HepG2 (cell line): ENCODE data around the gene UBALD1. TPM values are rescaled to one million over a fixed set of nuclear protein-coding genes. Genes with fewer than 3 reads are reported as not detected.

Source experiments
- ATF7 ChIP-seq, 2 experiments: fragments of 450-650 bp in 1 of 2; sonication (generic) in 1 of 2; formaldehyde crosslinking in 1 of 2; IDR thresholded peaks; 2 replicates each; pipeline versions ENCODE4 v1.4.0 to v1.6.1; 2016 to 2020; ENCODE audit warnings: antibody characterized with exemption in 1 of 2, mild to moderate bottlenecking in 1 of 2, missing genetic modification reagents in 1 of 2
- BORCS8-MEF2B ChIP-seq: sonication (generic); formaldehyde crosslinking; IDR thresholded peaks from 2 replicates; pipeline ENCODE4 v1.8.0; 2022; ENCODE audit warnings: mild to moderate bottlenecking, missing genetic modification reagents
- CCAR2 ChIP-seq: fragments of 200-400 bp; formaldehyde crosslinking; optimal IDR thresholded peaks from 2 replicates; pipeline ENCODE3; 2018; ENCODE audit warnings: low read depth, mild to moderate bottlenecking, low read length, moderate library complexity
- ETV5 ChIP-seq: IDR thresholded peaks from 2 replicates; pipeline ENCODE4 v1.6.1; 2018; ENCODE audit warnings: missing biosample characterization, missing genetic modification reagents, inconsistent platforms, borderline replicate concordance
- EZH2 ChIP-seq: conservative IDR thresholded peaks from 2 replicates; pipeline ENCODE4 v1.6.1; 2012; ENCODE audit warnings: mild to moderate bottlenecking, low read depth, low read length, moderate library complexity
- GATA4 ChIP-seq: sonication (generic); IDR thresholded peaks from 2 replicates; pipeline ENCODE4 v1.6.1; 2016; ENCODE audit warnings: antibody characterized with exemption, low read depth, borderline replicate concordance
- HOXA3 ChIP-seq: sonication (generic); formaldehyde crosslinking; IDR thresholded peaks from 2 replicates; pipeline ENCODE4 v1.5.0; 2020; ENCODE audit warnings: missing genetic modification reagents
- IRF9 ChIP-seq: sonication (generic); formaldehyde crosslinking; IDR thresholded peaks from 2 replicates; pipeline ENCODE4 v1.8.0; 2022; ENCODE audit warnings: missing genetic modification reagents, mild to moderate bottlenecking, borderline replicate concordance
- ISL2 ChIP-seq: sonication (generic); formaldehyde crosslinking; IDR thresholded peaks from 2 replicates; pipeline ENCODE4 v1.5.0; 2020; ENCODE audit warnings: missing genetic modification reagents
- KDM4B ChIP-seq: sonication (generic); formaldehyde crosslinking; IDR thresholded peaks from 2 replicates; pipeline ENCODE4 v1.4.0; 2020; ENCODE audit warnings: missing genetic modification reagents
- MAZ ChIP-seq, 2 experiments: sonication (generic) in 1 of 2; formaldehyde crosslinking in 1 of 2; IDR thresholded peaks; 2 replicates each; pipeline versions ENCODE4 v1.5.0 to v1.6.1; 2012 to 2020; ENCODE audit warnings: low read depth in 2 of 2, mild to moderate bottlenecking in 2 of 2, borderline replicate concordance in 1 of 2, improper control_type of control experiment in 1 of 2, low read length in 1 of 2, missing genetic modification reagents in 1 of 2, moderate library complexity in 1 of 2
- MTA3 ChIP-seq: sonication (generic); formaldehyde crosslinking; IDR thresholded peaks from 2 replicates; pipeline ENCODE4 v1.4.0; 2020; ENCODE audit warnings: missing genetic modification reagents
- PHB2 ChIP-seq: fragments of 450-650 bp; IDR thresholded peaks from 2 replicates; pipeline ENCODE4 v1.6.1; 2018; ENCODE audit not compliant: partially characterized antibody
- RFX5 ChIP-seq: IDR thresholded peaks from 2 replicates; pipeline ENCODE4 v1.6.1; 2011; ENCODE audit warnings: low read depth, low read length, improper control_type of control experiment
- RFXAP ChIP-seq: sonication (generic); formaldehyde crosslinking; IDR thresholded peaks from 2 replicates; pipeline ENCODE4 v1.4.0; 2020; ENCODE audit warnings: missing genetic modification reagents, borderline replicate concordance
- RNF219 ChIP-seq: sonication (generic); formaldehyde crosslinking; IDR thresholded peaks from 2 replicates; pipeline ENCODE4 v1.5.0; 2020; ENCODE audit warnings: mild to moderate bottlenecking, missing genetic modification reagents
- U2AF1 ChIP-seq: fragments of 200-400 bp; formaldehyde crosslinking; optimal IDR thresholded peaks from 2 replicates; pipeline ENCODE3; 2017; ENCODE audit warnings: mild to moderate bottlenecking, low read depth, low read length
- XBP1 ChIP-seq: sonication (generic); formaldehyde crosslinking; IDR thresholded peaks from 2 replicates; pipeline ENCODE4 v1.5.0; 2020; ENCODE audit warnings: missing genetic modification reagents
- ZNF652 ChIP-seq: IDR thresholded peaks from 2 replicates; pipeline ENCODE4 v1.6.1; 2016; ENCODE audit warnings: low read depth, borderline replicate concordance
- ZNF784 ChIP-seq: sonication (generic); formaldehyde crosslinking; IDR thresholded peaks from 2 replicates; pipeline ENCODE4 v1.5.1; 2020; ENCODE audit warnings: missing genetic modification reagents, mild to moderate bottlenecking, borderline replicate concordance
- ZSCAN20 ChIP-seq: sonication (generic); formaldehyde crosslinking; IDR thresholded peaks from 2 replicates; pipeline ENCODE4 v1.4.0; 2020; ENCODE audit warnings: missing genetic modification reagents, mild to moderate bottlenecking, borderline replicate concordance
- ZSCAN30 ChIP-seq: sonication (generic); formaldehyde crosslinking; IDR thresholded peaks from 2 replicates; pipeline ENCODE4 v1.5.0; 2020; ENCODE audit warnings: mild to moderate bottlenecking, missing genetic modification reagents
- polyA plus RNA-seq, 8 experiments: library from polyadenylated mRNA; depleted of rRNA in 3 of 8; stranded (reverse) in 7 of 8; unstranded in 1 of 8; fragments of >200 nt; fragmentation: Illumina TruSeq in 4 of 8; extraction: Trizol in 4 of 8; gene quantifications; 2 replicates each; pipeline versions ENCODE4 v1.2.1 to v1.2.3, GENCODE V29; 2011 to 2016; ENCODE audit warnings: low read depth in 4 of 8, missing spikeins in 1 of 8, mixed read lengths in 1 of 8; ENCODE audit not compliant: insufficient read depth in 1 of 8
- total RNA-seq, 5 experiments: library from RNA; depleted of rRNA; stranded (reverse); fragments of >200 nt; fragmentation: Illumina TruSeq; extraction: Trizol; gene quantifications; 2 replicates each; pipeline ENCODE4 v1.2.3, GENCODE V29; 2016; ENCODE audit warnings: low read depth in 1 of 5

UBALD1 gene
- total and polyA plus RNA-seq, 2 of the 13 experiments (the other 11 are each of a cell fraction or from before 2014, with no cell fraction given): 6.8 to 12.3 TPM

GRCh38 chr16:4624827-4625559, 10.3 kb upstream of the UBALD1 start (continued):
- TF ChIP-seq HOXA3 (CRISPR knock-in tag) (peak; percentile 61; the same call in 1 of the 2 replicates), IRF9 (peak; percentile 2; the same call in 1 of the 2 replicates), ISL2 (no peak), XBP1 (CRISPR knock-in tag) (no peak), ZNF652 (no peak), ETV5 (CRISPR knock-in tag) (0 out of 2 replicates have a peak, but pooled peaks have one; percentile 15), KDM4B (CRISPR knock-in tag) (no peak), U2AF1 (no peak), EZH2 (no peak), RNF219 (CRISPR knock-in tag) (peak; percentile 69; the same call in 1 of the 2 replicates), ZSCAN20 (CRISPR knock-in tag) (peak; percentile 91; the same call in 1 of the 2 replicates), ZSCAN30 (no peak), GATA4 (0 out of 2 replicates have a peak, but pooled peaks have one; percentile 16), MTA3 (CRISPR knock-in tag) (no peak), ATF7 (IDR thresholded peaks at IDR 0.05) (no peak), ATF7 (CRISPR knock-in tag; IDR thresholded peaks at IDR 0.05) (no peak), BORCS8-MEF2B (peak; percentile 55), ZNF784 (CRISPR knock-in tag) (0 out of 2 replicates have a peak, but pooled peaks have one; percentile 64), RFXAP (CRISPR knock-in tag) (peak; percentile 35; the same call in 1 of the 2 replicates), PHB2 (no peak), MAZ (IDR thresholded peaks at IDR 0.05; ENCODE audit: borderline replicate concordance, low read depth, low read length) (no peak), MAZ (CRISPR knock-in tag; IDR thresholded peaks at IDR 0.05; ENCODE audit: low read depth) (peak; percentile 92), RFX5 (no peak), CCAR2 (no peak)
